NB4 (cell line): ENCODE measurements around the gene STK35.
"Not testable (repeated sequence)": the region's sequence is repeated elsewhere in the genome, so short reads cannot be mapped to it uniquely, and the experiment has no call there.

Source experiments
- DNase-seq: peaks from one replicate; pipeline ENCODE4 v3.0.0; 2010; ENCODE audit warnings: low read depth
- H3K4me3 ChIP-seq: one replicate; pipeline ENCODE4 v1.5.1; 2011; ENCODE audit warnings: mild to moderate bottlenecking, low read depth, low read length, moderate library complexity
- MAX ChIP-seq: IDR thresholded peaks from 2 replicates; pipeline ENCODE4 v1.6.1; 2011; ENCODE audit warnings: low read depth, low read length
- MYC ChIP-seq: IDR thresholded peaks from 2 replicates; pipeline ENCODE4 v1.6.1; 2011; ENCODE audit warnings: low read depth, low read length
- POLR2A ChIP-seq: IDR thresholded peaks from 2 replicates; pipeline ENCODE4 v1.6.1; 2011; ENCODE audit warnings: mild to moderate bottlenecking; ENCODE audit not compliant: insufficient read length; ENCODE audit errors: extremely low read depth
- TF ChIP-seq, protein P1 (sequence below): IDR thresholded peaks from one replicate; pipeline ENCODE4 v1.5.1; 2012; ENCODE audit warnings: low read depth, low read length

STK35 gene

GRCh38 chr20:2174067-2174466, 72.4 kb downstream of the STK35 start:
- DNase-seq, result no peak
- H3K4me3 ChIP-seq, result no peak overlapping the region
- TF ChIP-seq, protein P1, sequence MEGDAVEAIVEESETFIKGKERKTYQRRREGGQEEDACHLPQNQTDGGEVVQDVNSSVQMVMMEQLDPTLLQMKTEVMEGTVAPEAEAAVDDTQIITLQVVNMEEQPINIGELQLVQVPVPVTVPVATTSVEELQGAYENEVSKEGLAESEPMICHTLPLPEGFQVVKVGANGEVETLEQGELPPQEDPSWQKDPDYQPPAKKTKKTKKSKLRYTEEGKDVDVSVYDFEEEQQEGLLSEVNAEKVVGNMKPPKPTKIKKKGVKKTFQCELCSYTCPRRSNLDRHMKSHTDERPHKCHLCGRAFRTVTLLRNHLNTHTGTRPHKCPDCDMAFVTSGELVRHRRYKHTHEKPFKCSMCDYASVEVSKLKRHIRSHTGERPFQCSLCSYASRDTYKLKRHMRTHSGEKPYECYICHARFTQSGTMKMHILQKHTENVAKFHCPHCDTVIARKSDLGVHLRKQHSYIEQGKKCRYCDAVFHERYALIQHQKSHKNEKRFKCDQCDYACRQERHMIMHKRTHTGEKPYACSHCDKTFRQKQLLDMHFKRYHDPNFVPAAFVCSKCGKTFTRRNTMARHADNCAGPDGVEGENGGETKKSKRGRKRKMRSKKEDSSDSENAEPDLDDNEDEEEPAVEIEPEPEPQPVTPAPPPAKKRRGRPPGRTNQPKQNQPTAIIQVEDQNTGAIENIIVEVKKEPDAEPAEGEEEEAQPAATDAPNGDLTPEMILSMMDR, result no peak
- TF ChIP-seq MAX (no peak), POLR2A (no peak), MYC (no peak)

- no peak for TF ChIP-seq POLR2A
- TF ChIP-seq MYC, result no peak
- no peak for TF ChIP-seq MAX
- DNase-seq, result no peak
- H3K4me3 ChIP-seq, result no peak overlapping the region
Observed at GRCh38 chr20:2176946-2177345, 75.3 kb downstream of the STK35 start.

- no peak for DNase-seq
- H3K4me3 ChIP-seq, result no peak overlapping the region
- TF ChIP-seq POLR2A, result no peak
Observed at GRCh38 chr20:2178318-2179232, 76.9 kb downstream of the STK35 start.

GRCh38 chr20:2179233-2179580, 77.6 kb downstream of the STK35 start:
- DNase-seq, result no peak
- no peak for TF ChIP-seq MAX
- no peak for TF ChIP-seq MYC
- no peak for TF ChIP-seq POLR2A
- TF ChIP-seq, protein P1, result no peak
- H3K4me3 ChIP-seq, result no peak overlapping the region

DNA sequence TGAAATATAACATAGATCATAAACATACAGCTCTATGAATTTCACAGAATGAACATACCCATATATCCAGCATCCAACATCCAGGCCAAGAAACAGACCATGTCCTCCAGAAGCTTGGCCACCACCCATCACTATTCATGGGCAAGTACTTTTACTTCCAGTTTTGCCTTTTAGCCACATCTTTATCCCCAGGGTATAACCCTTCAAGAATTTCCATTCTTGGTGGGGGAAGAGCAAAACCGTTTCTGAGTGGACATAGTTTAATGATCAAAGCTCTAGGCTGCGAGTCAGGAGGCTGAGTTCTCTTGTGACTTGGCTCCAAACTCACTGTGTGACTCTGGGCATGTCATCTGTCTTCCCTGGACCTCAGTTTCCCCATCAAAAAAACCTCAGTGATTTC, 78.3 kb downstream of the STK35 start:
- no peak overlapping the region for H3K4me3 ChIP-seq

GRCh38 chr20:2183381-2183780, 81.8 kb downstream of the STK35 start:
- no peak for DNase-seq
- no peak for TF ChIP-seq MAX
- no peak for TF ChIP-seq POLR2A
- TF ChIP-seq MYC, result no peak
- TF ChIP-seq, protein P1, result no peak
- no peak overlapping the region for H3K4me3 ChIP-seq

More for the DNA sequence above, 78.3 kb downstream of the STK35 start:
- no peak for DNase-seq
- TF ChIP-seq, protein P1, result no peak
- no peak for TF ChIP-seq POLR2A
- TF ChIP-seq MYC, result no peak
- no peak for TF ChIP-seq MAX

GRCh38 chr20:2184933-2185332, 83.3 kb downstream of the STK35 start:
- H3K4me3 ChIP-seq, DNase-seq: not testable (repeated sequence)
